MM.1S (cell line): ENCODE results near the gene STAU1.
"Not testable (repeated sequence)": the region's sequence is repeated elsewhere in the genome, so short reads cannot be mapped to it uniquely, and the experiment has no call there.

ENCODE experiments used
- DNase-seq: peaks from one replicate; pipeline ENCODE4 v3.0.0-alpha.2; 2015
- H2AFZ ChIP-seq: fragments of 300-600 bp; sonication (generic); 2 replicates; pipeline ENCODE4 v1.6.0; 2016; ENCODE audit warnings: antibody characterized with exemption, low read length
- H3F3A ChIP-seq: fragments of 300-600 bp; sonication (generic); 2 replicates; pipeline ENCODE4 v1.6.1; 2016; ENCODE audit warnings: mild to moderate bottlenecking, antibody characterized with exemption, low read length, moderate library complexity, mixed read lengths; ENCODE audit not compliant: insufficient read depth
- H3K27ac ChIP-seq: fragments of 300-600 bp; sonication (generic); 2 replicates; pipeline ENCODE4 v1.5.1; 2016; ENCODE audit warnings: mild to moderate bottlenecking, low read length
- H3K27me3 ChIP-seq: fragments of 300-600 bp; sonication (generic); replicated peaks from 2 replicates; pipeline ENCODE4 v1.6.0; 2016; ENCODE audit warnings: low read length; ENCODE audit not compliant: insufficient read depth
- H3K36me3 ChIP-seq: fragments of 300-600 bp; sonication (generic); replicated peaks from 2 replicates; pipeline ENCODE4 v1.6.1; 2016; ENCODE audit warnings: mild to moderate bottlenecking, low read length, mixed read lengths; ENCODE audit not compliant: insufficient read depth
- H3K4me1 ChIP-seq: fragments of 300-600 bp; sonication (generic); 2 replicates; pipeline ENCODE4 v1.6.1; 2016; ENCODE audit warnings: low read length, mixed read lengths
- H3K4me2 ChIP-seq: fragments of 300-600 bp; sonication (generic); 2 replicates; pipeline ENCODE4 v1.6.0; 2016; ENCODE audit warnings: low read depth, low read length
- H3K4me3 ChIP-seq: fragments of 300-600 bp; sonication (generic); 2 replicates; pipeline ENCODE4 v1.5.1; 2016; ENCODE audit warnings: low read length, mixed read lengths
- H3K79me2 ChIP-seq: fragments of 300-600 bp; sonication (generic); 2 replicates; pipeline ENCODE4 v1.6.1; 2016; ENCODE audit warnings: mixed run types, low read length, mixed read lengths
- H3K9ac ChIP-seq: fragments of 300-600 bp; sonication (generic); 2 replicates; pipeline ENCODE4 v1.6.1; 2016; ENCODE audit warnings: low read length, mixed read lengths
- H3K9me2 ChIP-seq: fragments of 300-600 bp; sonication (generic); replicated peaks from 2 replicates; pipeline ENCODE4 v1.6.1; 2016; ENCODE audit warnings: mild to moderate bottlenecking, low read length, mixed read lengths; ENCODE audit not compliant: insufficient read depth
- H3K9me3 ChIP-seq: fragments of 300-600 bp; sonication (generic); replicated peaks from 2 replicates; pipeline ENCODE4 v1.6.1; 2016; ENCODE audit warnings: mild to moderate bottlenecking, low read length, mixed read lengths; ENCODE audit not compliant: insufficient read depth
- H4K20me1 ChIP-seq: fragments of 300-600 bp; sonication (generic); 2 replicates; pipeline ENCODE4 v1.6.1; 2016; ENCODE audit warnings: mild to moderate bottlenecking, low read length, moderate library complexity, mixed read lengths; ENCODE audit not compliant: insufficient read depth
- CTCF ChIP-seq: fragments of 300-600 bp; sonication (generic); IDR thresholded peaks from 2 replicates; pipeline ENCODE4 v1.5.1; 2016; ENCODE audit warnings: antibody characterized with exemption, low read length, mixed read lengths
- EZH2 ChIP-seq: fragments of 300-600 bp; sonication (generic); optimal IDR thresholded peaks from 2 replicates; pipeline ENCODE3; 2017; ENCODE audit warnings: low read depth, mild to moderate bottlenecking, antibody characterized with exemption, low read length, mixed read lengths
- EZH2phosphoT487 ChIP-seq: fragments of 300-600 bp; sonication (generic); IDR thresholded peaks from 2 replicates; pipeline ENCODE4 v1.6.1; 2018; ENCODE audit warnings: antibody characterized with exemption, low read length

STAU1 gene

DNA sequence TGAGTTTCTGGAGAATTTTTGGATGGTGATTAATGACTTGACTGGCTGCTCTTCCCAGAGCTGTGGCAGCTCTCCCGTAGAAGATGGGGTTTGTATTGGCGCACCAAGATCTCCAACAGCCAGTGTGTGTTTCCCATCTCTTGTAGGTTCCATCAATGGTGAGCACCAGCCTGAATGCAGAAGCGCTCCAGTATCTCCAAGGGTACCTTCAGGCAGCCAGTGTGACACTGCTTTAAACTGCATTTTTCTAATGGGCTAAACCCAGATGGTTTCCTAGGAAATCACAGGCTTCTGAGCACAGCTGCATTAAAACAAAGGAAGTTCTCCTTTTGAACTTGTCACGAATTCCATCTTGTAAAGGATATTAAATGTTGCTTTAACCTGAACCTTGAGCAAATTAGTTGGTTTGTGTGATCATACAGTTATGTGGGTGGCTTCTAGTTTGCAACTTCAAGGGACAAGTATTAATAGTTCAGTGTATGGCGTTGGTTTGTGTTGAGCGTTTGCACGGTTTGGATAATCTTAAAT lies 91.9 kb downstream of the STAU1 start:
- Histone ChIP-seq H2AFZ (no peak overlapping the region), H3K79me2 (peaks cover 25% of the 10 kb centered on the region), H4K20me1 (no peaks in the 10 kb centered on the region), H3K9me3 (no peaks in the 10 kb centered on the region), H3K4me2 (no peak overlapping the region), H3K4me1 (no peaks in the 10 kb centered on the region), H3K27me3 (no peaks in the 10 kb centered on the region), H3K9me2 (no peaks in the 10 kb centered on the region), H3K9ac (no peak overlapping the region), H3K36me3 (peaks cover 24% of the 10 kb centered on the region), H3F3A (no peaks in the 10 kb centered on the region), H3K4me3 (no peak overlapping the region), H3K27ac (no peak overlapping the region)
- no peak for TF ChIP-seq EZH2phosphoT487
- DNase-seq, result no peak

DNA sequence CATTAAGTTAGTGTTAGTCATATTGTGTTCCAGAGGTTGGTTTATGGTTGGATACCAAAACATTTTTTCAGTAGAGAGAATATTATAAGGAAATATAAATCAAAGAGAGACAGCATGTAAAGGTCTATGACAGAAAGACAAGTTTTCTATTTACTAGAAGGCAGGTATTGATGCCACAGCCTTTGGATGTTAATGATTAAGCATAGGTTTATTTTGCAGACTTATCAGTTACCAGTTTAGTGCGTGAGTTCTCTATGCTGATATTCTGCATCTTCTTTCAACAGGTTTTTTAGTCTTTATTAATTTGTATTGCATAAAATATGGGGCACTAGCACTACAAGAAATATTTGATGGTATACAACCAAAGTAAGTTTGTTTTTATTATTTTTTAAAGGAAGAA lies 96.4 kb downstream of the STAU1 start:
- Histone ChIP-seq H3K9ac (no peak overlapping the region), H3F3A (no peaks in the 10 kb centered on the region), H3K9me3 (no peaks in the 10 kb centered on the region), H3K27me3 (no peaks in the 10 kb centered on the region), H3K9me2 (no peaks in the 10 kb centered on the region), H2AFZ (no peak overlapping the region), H3K27ac (no peak overlapping the region), H3K4me1 (no peaks in the 10 kb centered on the region), H3K79me2 (peaks cover 10% of the 10 kb centered on the region), H4K20me1 (no peaks in the 10 kb centered on the region), H3K4me2 (no peak overlapping the region), H3K4me3 (no peak overlapping the region), H3K36me3 (peaks cover 16% of the 10 kb centered on the region)
- DNase-seq, result no peak
- TF ChIP-seq CTCF, result no peak
- TF ChIP-seq EZH2phosphoT487, result no peak
- no peak for TF ChIP-seq EZH2

GRCh38 chr20:49091104-49091503 lies 97.0 kb downstream of the STAU1 start:
- no peak overlapping the region for H2AFZ ChIP-seq
- H3K36me3 ChIP-seq, result peaks cover 16% of the 10 kb centered on the region
- no peak overlapping the region for H3K27ac ChIP-seq
- H3K4me2 ChIP-seq, result no peak overlapping the region
- H3K27me3 ChIP-seq, result no peaks in the 10 kb centered on the region
- TF ChIP-seq EZH2phosphoT487 (no peak), CTCF (no peak), EZH2 (no peak)
- DNase-seq, result no peak
- H3K79me2 ChIP-seq, result peaks cover 5% of the 10 kb centered on the region
- no peak overlapping the region for H3K4me3 ChIP-seq
- no peak overlapping the region for H3K9ac ChIP-seq
- H4K20me1 ChIP-seq, result no peaks in the 10 kb centered on the region
- H3K9me3 ChIP-seq, result no peaks in the 10 kb centered on the region
- no peaks in the 10 kb centered on the region for H3K4me1 ChIP-seq
- H3F3A ChIP-seq, result no peaks in the 10 kb centered on the region
- no peaks in the 10 kb centered on the region for H3K9me2 ChIP-seq

- Histone ChIP-seq H3K36me3 (peaks cover 27% of the 10 kb centered on the region), H3K79me2 (peaks cover 22% of the 10 kb centered on the region)
- H3K4me3 ChIP-seq, H3K9me2 ChIP-seq, H3K4me1 ChIP-seq, H3K4me2 ChIP-seq, H3K27me3 ChIP-seq, H3K27ac ChIP-seq, H2AFZ ChIP-seq, H3K9me3 ChIP-seq, DNase-seq, H3K9ac ChIP-seq, H4K20me1 ChIP-seq, H3F3A ChIP-seq: not testable (repeated sequence)
Observed at GRCh38 chr20:49082295-49082694, 105.8 kb downstream of the STAU1 start.
